Lung (tissue), 16 donors: Measurements from ENCODE around the gene EMP3. TPM values are rescaled to one million over a fixed set of nuclear protein-coding genes. Genes with fewer than 3 reads are reported as not detected.

Experiments
- ATAC-seq: fragments of 200-7000 bp; cut with Tn5 transposase; one replicate; pipeline ENCODE4 v1.9.1; 2020; ENCODE audit warnings: moderate number of reproducible peaks; ENCODE audit not compliant: insufficient read depth, low FRiP score
- DNase-seq, 3 donors: peaks; one replicate each; pipeline ENCODE4 v3.0.0-alpha.2; 2013 to 2017
- H3K27ac ChIP-seq, 2 donors: one replicate each; pipeline ENCODE4 v1.5.1; 2013; ENCODE audit warnings: mild to moderate bottlenecking in 2 of 2, moderate library complexity in 2 of 2, control low read depth in 1 of 2, inconsistent platforms in 1 of 2, low read depth in 1 of 2, low read length in 1 of 2
- H3K27me3 ChIP-seq, 3 donors: one replicate each; pipeline ENCODE4 v1.5.1; 2013; ENCODE audit warnings: low read length in 2 of 3; ENCODE audit not compliant: control insufficient read depth in 3 of 3, insufficient read depth in 3 of 3
- H3K36me3 ChIP-seq, 4 donors: one replicate each; pipeline ENCODE4 v1.5.1; 2013; ENCODE audit warnings: low read length in 4 of 4, mild to moderate bottlenecking in 1 of 4, moderate library complexity in 1 of 4; ENCODE audit not compliant: control insufficient read depth in 4 of 4, insufficient read depth in 4 of 4
- H3K4me1 ChIP-seq, 5 donors: one replicate each; pipeline ENCODE4 v1.5.1; 2013; ENCODE audit warnings: low read length in 5 of 5, mild to moderate bottlenecking in 2 of 5, moderate library complexity in 1 of 5; ENCODE audit not compliant: control insufficient read depth in 5 of 5, insufficient read depth in 5 of 5
- H3K4me3 ChIP-seq: one replicate; pipeline ENCODE4 v1.5.1; 2013; ENCODE audit warnings: mild to moderate bottlenecking, control low read depth, moderate library complexity
- H3K9ac ChIP-seq, 2 donors: one replicate each; pipeline ENCODE4 v1.5.1; 2013; ENCODE audit warnings: low read length in 2 of 2, control low read depth in 1 of 2; ENCODE audit not compliant: insufficient read depth in 1 of 2
- H3K9me3 ChIP-seq, 4 donors: one replicate each; pipeline ENCODE4 v1.5.1; 2013; ENCODE audit warnings: low read length in 3 of 4, mild to moderate bottlenecking in 1 of 4, moderate library complexity in 1 of 4; ENCODE audit not compliant: control insufficient read depth in 4 of 4, insufficient read depth in 3 of 4
- WGBS, 2 donors: extraction: QIAGEN DNeasy Blood & Tissue Kit; methylation state at CpG; one replicate each; pipeline ENCODE4 v1.1.7; 2013; 5-methylcytosine and 5-hydroxymethylcytosine counted together
- long read RNA-seq, 5 donors: transcript quantifications; one replicate each; lab custom pipeline, GENCODE V29; 2026
- polyA plus RNA-seq, 2 donors: library from polyadenylated mRNA; stranded (reverse); fragments of 200-250 nt; gene quantifications; one replicate each; pipeline ENCODE4 v1.2.1, GENCODE V29; 2013
- total RNA-seq, 2 donors: library from RNA; depleted of rRNA in 1 of 2; stranded (reverse); fragments of >200 nt in 1 of 2; gene quantifications; one replicate each; pipeline ENCODE4 v1.2.1, GENCODE V29; 2014 to 2021
- TF ChIP-seq, protein P1 (sequence below): IDR thresholded peaks from 2 replicates; pipeline ENCODE4 v1.5.1; 2012; ENCODE audit warnings: mild to moderate bottlenecking; ENCODE audit errors: control extremely low read depth, extremely low read depth
- donor health status: control.
- donor health status: control.
- donor health status: Bipolar disorder and iron deficiency.
- donor health status: healthy.
- donor health status: DM: yes; HTN: yes; CAD: no.

The EMP3 gene, protein sequence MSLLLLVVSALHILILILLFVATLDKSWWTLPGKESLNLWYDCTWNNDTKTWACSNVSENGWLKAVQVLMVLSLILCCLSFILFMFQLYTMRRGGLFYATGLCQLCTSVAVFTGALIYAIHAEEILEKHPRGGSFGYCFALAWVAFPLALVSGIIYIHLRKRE
- total RNA-seq (100 to 1,000 TPM in 1 of 2 donors, 10 to 100 TPM in 1; 36.9 to 189 TPM), polyA plus RNA-seq (100 to 1,000 TPM; 256 to 276 TPM)
- long read RNA-seq, donor 1, transcript EMP3-201 (5 exons, 876 nt) = major isoform, 34 of 57 reads
- long read RNA-seq, donor 1, partial matches to known transcripts = 11 of 57 reads
- long read RNA-seq, donor 1, other reads (novel, unspliced or antisense) = 8 of 57 reads
- long read RNA-seq, donor 2, transcript EMP3-201 (5 exons, 876 nt) = major isoform, 16 of 38 reads
- long read RNA-seq, donor 2, partial matches to known transcripts = 17 of 38 reads
- long read RNA-seq, donor 2, other reads (novel, unspliced or antisense) = 0 of 38 reads
- long read RNA-seq, donor 3, transcript EMP3-201 (5 exons, 876 nt) = major isoform, 26 of 41 reads
- long read RNA-seq, donor 3, partial matches to known transcripts = 14 of 41 reads
- long read RNA-seq, donor 3, other reads (novel, unspliced or antisense) = 0 of 41 reads
- long read RNA-seq, donor 4, transcript EMP3-201 (5 exons, 876 nt) = major isoform, 19 of 29 reads
- long read RNA-seq, donor 4, partial matches to known transcripts = 5 of 29 reads
- long read RNA-seq, donor 4, other reads (novel, unspliced or antisense) = 0 of 29 reads
- long read RNA-seq, donor 5, transcript EMP3-201 (5 exons, 876 nt) = major isoform, 45 of 66 reads
- long read RNA-seq, donor 5, partial matches to known transcripts = 19 of 66 reads
- long read RNA-seq, donor 5, other reads (novel, unspliced or antisense) = 0 of 66 reads

DNA sequence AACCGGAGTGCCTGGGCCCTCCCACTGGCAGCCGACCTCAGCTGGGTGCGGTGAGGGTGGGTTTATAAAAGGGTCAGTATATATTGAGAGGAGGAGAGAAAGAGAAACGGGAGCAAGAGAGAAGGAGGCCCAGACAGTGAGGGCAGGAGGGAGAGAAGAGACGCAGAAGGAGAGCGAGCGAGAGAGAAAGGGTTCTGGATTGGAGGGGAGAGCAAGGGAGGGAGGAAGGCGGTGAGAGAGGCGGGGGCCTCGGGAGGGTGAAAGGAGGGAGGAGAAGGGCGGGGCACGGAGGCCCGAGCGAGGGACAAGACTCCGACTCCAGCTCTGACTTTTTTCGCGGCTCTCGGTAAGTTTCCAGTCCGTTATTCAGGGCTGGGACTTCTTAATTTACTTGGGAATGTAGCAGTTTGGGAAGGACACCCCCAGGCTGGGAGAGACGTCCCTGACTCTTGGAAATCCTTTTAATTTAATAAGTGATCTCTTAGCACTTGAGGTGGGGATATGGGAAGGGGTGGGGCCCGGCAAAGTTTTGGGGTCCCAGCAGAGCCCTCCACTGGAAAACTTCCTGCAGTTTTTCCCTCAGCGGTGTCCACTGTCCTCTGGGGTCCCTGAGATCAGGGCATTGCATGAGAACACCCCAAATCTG is at the start of gene EMP3:
Gene EMP3, plus strand, starts transcription at position 288 of the 646 bp plus-strand sequence. CDS start 1,293 bp downstream, outside the sequence.
- peak; percentile 93 to 96 (median 95) for DNase-seq
- TF ChIP-seq, protein P1, sequence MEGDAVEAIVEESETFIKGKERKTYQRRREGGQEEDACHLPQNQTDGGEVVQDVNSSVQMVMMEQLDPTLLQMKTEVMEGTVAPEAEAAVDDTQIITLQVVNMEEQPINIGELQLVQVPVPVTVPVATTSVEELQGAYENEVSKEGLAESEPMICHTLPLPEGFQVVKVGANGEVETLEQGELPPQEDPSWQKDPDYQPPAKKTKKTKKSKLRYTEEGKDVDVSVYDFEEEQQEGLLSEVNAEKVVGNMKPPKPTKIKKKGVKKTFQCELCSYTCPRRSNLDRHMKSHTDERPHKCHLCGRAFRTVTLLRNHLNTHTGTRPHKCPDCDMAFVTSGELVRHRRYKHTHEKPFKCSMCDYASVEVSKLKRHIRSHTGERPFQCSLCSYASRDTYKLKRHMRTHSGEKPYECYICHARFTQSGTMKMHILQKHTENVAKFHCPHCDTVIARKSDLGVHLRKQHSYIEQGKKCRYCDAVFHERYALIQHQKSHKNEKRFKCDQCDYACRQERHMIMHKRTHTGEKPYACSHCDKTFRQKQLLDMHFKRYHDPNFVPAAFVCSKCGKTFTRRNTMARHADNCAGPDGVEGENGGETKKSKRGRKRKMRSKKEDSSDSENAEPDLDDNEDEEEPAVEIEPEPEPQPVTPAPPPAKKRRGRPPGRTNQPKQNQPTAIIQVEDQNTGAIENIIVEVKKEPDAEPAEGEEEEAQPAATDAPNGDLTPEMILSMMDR = no peak
- Histone ChIP-seq H3K9ac (peak within 1 kb of the TSS in 1 of 2 donors; percentile 85), H3K4me1 (peaks cover 0 to 32% (median 12%) of the 10 kb centered on the region in 5 donors), H3K4me3 (peak within 1 kb of the TSS; percentile 62), H3K36me3 (peaks cover 0 to 13% (median 3%) of the 10 kb centered on the region in 4 donors), H3K9me3 (no peaks in the 10 kb centered on the region), H3K27me3 (no peaks in the 10 kb centered on the region), H3K27ac (peak within 1 kb of the TSS; percentile 73 to 82)
- WGBS, 2 donors = 1% methylated on average over 22 of the region's 22 CpGs
- ATAC-seq = no peak

DNA sequence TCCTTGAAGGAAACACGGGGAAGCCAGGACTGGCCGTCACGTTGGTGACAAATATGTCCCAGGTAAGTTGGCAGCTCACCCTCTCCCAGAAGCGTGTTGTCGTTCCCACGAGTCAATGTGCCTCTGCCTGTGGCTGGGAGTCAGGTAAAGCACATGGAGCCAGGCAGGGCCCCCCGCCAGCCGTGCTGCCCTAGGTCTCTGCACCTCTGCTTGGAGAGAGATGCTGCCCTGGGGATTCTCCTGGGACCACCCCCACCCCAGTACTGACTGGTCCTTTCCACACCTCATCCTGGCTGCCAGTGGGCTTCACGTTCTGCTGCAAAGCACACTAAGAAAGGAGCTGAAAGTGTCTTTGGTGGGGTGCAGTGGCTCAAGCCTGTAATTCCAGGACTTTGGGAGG is 45.6 kb upstream of the EMP3 start:
- Histone ChIP-seq H3K9me3 (peaks cover 0 to 5% (median 2%) of the 10 kb centered on the region in 4 donors), H3K27ac (no peak overlapping the region), H3K4me3 (no peak overlapping the region), H3K4me1 (no peaks in the 10 kb centered on the region), H3K27me3 (no peaks in the 10 kb centered on the region), H3K9ac (no peak overlapping the region), H3K36me3 (peaks cover 0 to 24% (median 10%) of the 10 kb centered on the region in 4 donors)
- TF ChIP-seq, protein P1 = no peak
- 94 to 95% methylated on average over 9 of the region's 9 CpGs for WGBS, 2 donors
- DNase-seq = no peak
- ATAC-seq = no peak

DNA sequence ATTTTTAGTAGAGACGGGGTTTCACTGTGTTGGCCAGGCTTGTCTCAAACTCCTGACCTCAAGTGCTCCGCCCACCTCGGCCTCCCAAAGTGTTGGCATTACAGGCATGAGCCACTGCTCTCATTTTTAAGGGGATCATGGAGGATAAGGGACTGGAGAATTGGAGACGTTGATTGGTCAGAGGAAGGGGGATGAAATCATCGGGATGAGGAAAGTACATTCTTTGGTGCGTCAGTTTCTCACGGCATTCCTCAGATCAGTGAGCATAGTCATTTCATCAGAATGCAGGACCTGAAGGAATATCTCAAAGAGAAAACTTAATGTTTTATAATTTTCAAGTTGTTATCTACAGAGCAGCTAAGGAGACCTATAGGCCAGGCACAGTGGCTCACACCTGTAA is 41.4 kb upstream of the EMP3 start:
- ATAC-seq = no peak
- WGBS, 2 donors = 95 to 98% methylated on average over 7 of the region's 7 CpGs
- no peak overlapping the region for H3K4me3 ChIP-seq

More for the DNA sequence above, 41.4 kb upstream of the EMP3 start:
- TF ChIP-seq, protein P1 = no peak
- Histone ChIP-seq H3K4me1 (no peaks in the 10 kb centered on the region), H3K9me3 (peaks cover 0 to 5% (median 2%) of the 10 kb centered on the region in 4 donors), H3K36me3 (peaks cover 5 to 48% (median 23%) of the 10 kb centered on the region in 4 donors), H3K27ac (no peak overlapping the region), H3K9ac (no peak overlapping the region), H3K27me3 (no peaks in the 10 kb centered on the region)
- no peak for DNase-seq
